ENCODE measurements around the gene LTA4H.

DNA sequence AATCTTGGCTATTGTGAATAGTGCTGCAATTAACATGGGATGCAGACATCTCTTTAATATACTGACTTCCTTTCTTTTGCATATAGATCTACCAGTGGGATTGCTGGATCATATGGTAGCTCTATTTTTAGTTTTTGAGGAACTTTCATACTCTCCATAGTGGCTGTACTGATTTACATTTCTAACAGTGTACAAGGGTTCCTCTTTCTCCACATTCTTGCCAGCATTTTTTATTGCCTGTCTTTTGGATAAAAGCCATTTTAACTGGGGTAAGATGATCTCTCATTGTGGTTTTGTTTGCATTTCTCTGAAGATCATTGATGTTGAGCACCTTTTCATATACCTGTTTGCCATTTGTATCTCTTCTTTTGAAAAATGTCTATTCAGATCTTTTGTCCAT lies 83.9 kb downstream of the LTA4H start:
- TF ChIP-seq POLR2A (IDR thresholded peaks at IDR 0.05; ENCODE audit: low read length), result no peak
- TF ChIP-seq GATA1 (IDR thresholded peaks at IDR 0.05; ENCODE audit: low read depth, low read length), result no peak
